GM18909 (cell line): Measurements from ENCODE around the gene CALB2.
"Not testable (repeated sequence)": the region's sequence is repeated elsewhere in the genome, so short reads cannot be mapped to it uniquely, and the experiment has no call there.

ENCODE experiments used
- ATAC-seq: cut with Tn5 transposase; IDR thresholded peaks from one replicate; pipeline ENCODE4 v1.9.1; 2021; ENCODE audit warnings: mild to moderate bottlenecking; ENCODE audit not compliant: unreplicated experiment, poor library complexity

CALB2 gene

GRCh38 chr16:71352466-71352865 is 6.1 kb upstream of the CALB2 start:
- no peak for ATAC-seq

GRCh38 chr16:71352963-71353460 is 5.5 kb upstream of the CALB2 start:
- no peak for ATAC-seq

DNA sequence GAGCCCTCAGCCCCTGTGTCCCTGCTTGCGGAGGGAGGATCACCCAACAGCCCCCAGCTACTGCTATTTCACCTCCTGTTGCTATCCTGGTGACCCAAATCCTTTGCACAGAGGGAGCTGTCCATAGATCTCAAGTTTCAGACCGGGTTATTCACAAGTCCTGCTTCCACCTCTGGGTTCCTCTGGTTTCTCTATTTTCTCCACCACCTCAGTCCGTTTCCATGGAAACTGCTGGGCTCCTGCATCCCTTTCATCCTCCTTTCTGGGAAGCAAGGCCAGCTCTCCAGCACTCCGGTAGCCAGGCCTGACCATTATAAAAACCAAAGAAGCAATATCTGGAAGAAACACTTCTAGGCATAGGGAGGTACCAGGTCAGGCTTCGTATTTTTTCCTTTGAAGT is 4.8 kb upstream of the CALB2 start:
- ATAC-seq = no peak

GRCh38 chr16:71354156-71354555 is 4.4 kb upstream of the CALB2 start:
- no peak for ATAC-seq

GRCh38 chr16:71356051-71356740 is 2.3 kb upstream of the CALB2 start:
- ATAC-seq = no peak

DNA sequence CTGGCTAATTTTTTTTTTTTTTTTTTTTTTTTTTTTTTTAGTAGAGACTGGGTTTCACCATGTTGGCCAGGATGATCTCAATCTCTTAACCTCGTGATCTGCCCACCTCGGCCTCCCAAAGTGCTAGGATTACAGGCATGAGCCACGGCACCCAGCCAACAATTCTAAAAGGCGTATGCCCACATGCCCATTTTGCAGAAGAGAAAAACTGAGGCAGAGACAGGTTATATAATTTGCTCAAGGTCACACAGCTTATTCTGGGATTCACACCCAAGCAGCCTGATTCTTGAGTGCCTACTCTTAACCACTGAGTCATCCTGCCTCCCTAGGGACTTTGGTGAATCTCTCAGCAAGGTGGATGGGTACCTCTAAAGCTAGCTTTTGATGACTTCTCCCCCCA is 1.6 kb upstream of the CALB2 start:
- not testable (repeated sequence) for ATAC-seq

GRCh38 chr16:71357681-71358080 is 842 bp upstream of the CALB2 start:
- ATAC-seq = no peak

- no peak for ATAC-seq
Observed at GRCh38 chr16:71359431-71359830, 908 bp downstream of the CALB2 start.

GRCh38 chr16:71360378-71360777 is 1.9 kb downstream of the CALB2 start:
- ATAC-seq = no peak

DNA sequence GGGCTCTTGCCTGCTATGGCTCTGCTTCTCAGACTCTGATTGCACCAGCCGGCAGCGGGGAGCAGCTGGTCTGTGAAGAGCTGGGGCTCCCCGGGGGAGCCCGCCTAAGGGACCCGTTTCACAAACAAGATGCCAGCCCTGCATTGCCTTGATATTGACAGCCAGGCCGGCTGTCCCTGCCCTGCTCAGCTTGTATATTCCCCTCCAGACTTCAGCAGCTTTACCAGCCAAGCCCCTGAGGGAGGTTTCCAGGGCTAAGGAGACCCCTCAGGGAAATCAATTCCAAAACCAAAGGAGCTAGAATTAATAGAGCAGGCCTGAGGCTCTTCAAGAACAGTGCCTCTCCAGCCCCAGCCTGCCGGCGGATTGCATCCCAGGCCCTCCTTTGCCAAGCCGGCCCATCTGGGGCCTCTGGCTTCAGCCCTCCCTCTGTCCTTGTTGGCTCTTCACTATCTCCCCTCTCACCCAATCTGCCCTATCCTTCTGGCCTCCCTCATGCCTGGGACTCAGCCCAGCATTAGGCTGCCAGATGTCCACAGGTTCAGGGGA is 5.7 kb downstream of the CALB2 start:
- ATAC-seq = no peak

- ATAC-seq = no peak
Observed at GRCh38 chr16:71365021-71365420, 6.5 kb downstream of the CALB2 start.

GRCh38 chr16:71367241-71367976 is 8.9 kb downstream of the CALB2 start:
- no peak for ATAC-seq

DNA sequence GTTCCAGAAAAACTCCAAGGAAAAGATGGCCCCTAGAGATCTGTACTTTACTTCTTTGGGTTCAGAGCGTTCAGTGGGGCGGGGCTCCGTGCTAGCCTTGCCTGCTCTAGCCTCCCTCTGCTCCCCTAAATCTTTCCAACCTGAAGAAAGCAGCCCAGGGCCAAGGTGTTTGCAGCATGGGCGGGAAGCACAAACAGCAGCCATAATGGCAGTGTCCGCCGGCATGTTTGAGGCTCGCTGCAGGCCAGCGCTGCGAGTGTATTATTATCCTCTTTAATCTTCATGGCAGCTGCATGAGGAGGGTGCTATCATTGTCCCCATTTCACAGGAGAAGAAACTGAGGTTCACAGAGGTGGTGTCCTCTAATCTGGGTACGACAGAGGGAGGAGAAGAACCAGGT is 10.4 kb downstream of the CALB2 start:
- no peak for ATAC-seq

GRCh38 chr16:71369494-71369893 is 11.0 kb downstream of the CALB2 start:
- no peak for ATAC-seq

GRCh38 chr16:71371237-71371636 is 12.7 kb downstream of the CALB2 start:
- no peak for ATAC-seq

DNA sequence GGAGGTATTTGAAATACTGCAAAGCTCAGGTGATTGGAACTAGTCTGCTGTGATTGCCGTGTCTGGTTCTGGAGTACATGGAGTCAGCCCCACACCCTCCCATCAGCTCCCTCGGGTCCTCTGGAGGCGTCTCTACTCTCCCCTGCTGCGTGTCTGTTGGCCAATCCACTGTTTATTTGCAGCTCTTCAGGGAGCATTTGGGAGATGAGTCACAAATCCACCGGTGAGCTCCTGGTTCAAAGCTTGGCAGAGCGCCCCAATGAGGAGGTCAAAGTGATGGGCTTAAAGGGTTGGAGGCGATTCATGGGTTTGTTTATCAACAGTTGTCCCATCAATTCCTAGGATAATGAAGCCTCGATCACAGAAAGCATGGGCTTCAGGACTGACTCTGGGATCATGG is 14.6 kb downstream of the CALB2 start:
- ATAC-seq = no peak

- ATAC-seq = no peak
Observed at GRCh38 chr16:71376465-71377157, 18.1 kb downstream of the CALB2 start.

DNA sequence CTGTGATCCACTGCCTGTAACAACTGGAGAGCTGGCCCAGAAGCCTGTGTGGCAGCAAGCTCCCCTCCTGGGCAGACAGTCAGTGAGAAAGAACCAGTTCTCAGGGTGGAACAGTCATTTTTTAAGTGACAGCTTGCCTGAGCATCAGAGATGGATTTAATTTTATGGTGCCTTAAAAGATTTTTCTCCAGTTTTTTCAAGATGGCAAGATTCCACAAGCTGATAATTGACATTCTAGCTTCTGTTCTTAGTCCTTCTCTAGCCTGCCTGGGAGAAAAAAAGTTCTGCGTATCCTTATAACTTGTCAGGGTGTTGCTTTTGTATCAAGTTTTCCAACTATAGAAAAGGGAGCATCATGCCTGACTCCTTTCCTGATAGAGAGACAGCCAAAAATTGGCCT is 21.2 kb downstream of the CALB2 start:
- ATAC-seq = no peak

DNA sequence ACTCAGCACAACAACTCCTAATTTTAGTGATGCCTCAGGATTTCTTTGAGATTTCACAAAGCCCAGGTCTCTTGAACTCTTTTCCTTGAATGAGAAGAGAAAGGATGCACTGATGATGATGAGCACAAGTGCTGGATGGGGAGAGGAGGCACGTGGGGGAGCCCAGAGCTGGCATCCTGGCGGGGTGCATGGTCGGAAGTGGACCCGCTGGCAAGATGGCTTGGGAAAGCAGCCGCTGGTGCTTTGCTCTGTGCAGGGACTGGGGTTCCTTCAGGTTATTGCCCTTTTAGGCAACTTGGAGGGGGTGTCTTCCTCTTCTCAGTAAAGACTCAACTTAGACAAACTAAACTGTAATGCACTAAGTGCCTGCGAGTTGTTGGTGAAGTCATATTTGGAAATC is 22.3 kb downstream of the CALB2 start:
- no peak for ATAC-seq

DNA sequence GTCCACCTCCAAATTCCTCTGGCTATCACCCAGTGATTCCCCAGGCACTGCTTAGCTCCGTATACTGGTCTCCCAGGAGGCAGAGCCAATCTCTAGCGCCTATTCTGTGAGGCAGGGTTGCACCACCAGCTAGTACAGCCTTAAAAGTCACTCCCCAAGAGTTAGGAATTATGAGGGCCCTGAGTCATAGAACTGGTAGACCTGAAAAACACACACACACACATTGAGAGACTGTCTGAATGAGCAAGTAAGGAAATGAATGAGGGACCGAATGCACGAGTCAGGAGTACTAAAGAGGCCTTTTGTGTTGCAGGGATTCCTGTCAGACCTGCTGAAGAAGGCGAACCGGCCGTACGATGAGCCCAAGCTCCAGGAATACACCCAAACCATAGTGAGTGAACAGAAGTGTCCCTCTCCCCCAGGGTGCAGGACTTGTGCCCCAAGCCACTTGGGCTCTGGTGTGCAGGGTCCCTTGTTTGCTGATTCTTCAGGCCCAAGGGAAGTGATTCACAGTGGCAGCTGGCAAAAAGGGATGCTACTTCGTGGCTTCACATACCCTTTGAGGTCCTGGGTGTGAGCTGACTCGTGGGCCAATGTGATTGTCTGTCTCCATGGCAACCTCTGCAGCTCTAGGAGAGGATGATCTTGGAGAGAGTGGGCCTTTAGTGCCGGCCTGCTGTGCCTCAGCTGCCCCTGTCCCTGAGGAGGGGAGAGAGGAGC is 24.7 kb downstream of the CALB2 start:
- no peak for ATAC-seq
